CD4-positive, alpha-beta T cell (primary cell): ENCODE results near the gene CENPL. TPM values are rescaled to one million over a fixed set of nuclear protein-coding genes. Genes with fewer than 3 reads are reported as not detected.
"Not testable (repeated sequence)": the region's sequence is repeated elsewhere in the genome, so short reads cannot be mapped to it uniquely, and the experiment has no call there.

Source experiments
- ATAC-seq: fragments of 200-7000 bp; cut with Tn5 transposase; one replicate; pipeline ENCODE4 v1.10.0; 2022; ENCODE audit warnings: mild to moderate bottlenecking; ENCODE audit not compliant: poor library complexity
- CTCF ChIA-PET: fragments of 350-600 bp; sonication (Branson Sonifier 250); formaldehyde crosslinking; loops from one replicate; lab custom pipeline; 2021; ENCODE audit warnings: antibody characterized with exemption, inconsistent platforms; lab: Charles Lee
- POLR2A ChIA-PET: fragments of 350-600 bp; sonication (Branson Sonifier 250); formaldehyde crosslinking; loops from one replicate; lab custom pipeline; 2021; ENCODE audit warnings: antibody characterized with exemption, inconsistent platforms; lab: Charles Lee
- DNase-seq, 14 experiments: peaks; one replicate each; pipeline ENCODE4 v3.0.0-alpha.2; 2013 to 2020; ENCODE audit warnings: mixed read lengths in 2 of 14
- H3K27ac ChIP-seq, 2 donors: one replicate each; pipeline versions ENCODE4 v1.5.1 to v1.7.0; 2013; ENCODE audit warnings: low read length in 2 of 2, low read depth in 1 of 2, mild to moderate bottlenecking in 1 of 2
- H3K27me3 ChIP-seq, 2 experiments: 1 replicate in 1 of 2; 2 replicates in 1 of 2; pipeline versions ENCODE4 v1.6.1 to v1.7.0; 2013; ENCODE audit warnings: low read length in 2 of 2, control low read depth in 1 of 2, mild to moderate bottlenecking in 1 of 2, moderate library complexity in 1 of 2; ENCODE audit not compliant: insufficient read depth in 2 of 2, control insufficient read depth in 1 of 2
- H3K36me3 ChIP-seq: one replicate; pipeline ENCODE4 v1.6.1; 2013; ENCODE audit warnings: low read length, control low read depth; ENCODE audit not compliant: insufficient read depth
- H3K4me1 ChIP-seq: one replicate; pipeline ENCODE4 v1.6.1; 2013; ENCODE audit warnings: low read length, control low read depth; ENCODE audit not compliant: insufficient read depth
- H3K4me3 ChIP-seq: one replicate; pipeline ENCODE4 v1.5.1; 2013; ENCODE audit warnings: mild to moderate bottlenecking, low read length, moderate library complexity
- H3K9me3 ChIP-seq, 2 experiments: 1 replicate in 1 of 2; 2 replicates in 1 of 2; pipeline versions ENCODE4 v1.6.1 to v1.7.0; 2013; ENCODE audit warnings: low read length in 2 of 2, mild to moderate bottlenecking in 2 of 2, control low read depth in 1 of 2, moderate library complexity in 1 of 2; ENCODE audit not compliant: control insufficient read depth in 1 of 2, insufficient read depth in 1 of 2
- H3K27ac Mint-ChIP-seq: one replicate; pipeline ENCODE4 v1.8.0; 2020; ENCODE audit warnings: mixed read lengths
- H3K27me3 Mint-ChIP-seq: one replicate; pipeline ENCODE4 v1.8.0; 2021; ENCODE audit warnings: mixed read lengths
- H3K36me3 Mint-ChIP-seq: one replicate; pipeline ENCODE4 v1.8.0; 2021; ENCODE audit warnings: low read depth, mixed read lengths
- H3K4me1 Mint-ChIP-seq: one replicate; pipeline ENCODE4 v1.8.0; 2021; ENCODE audit warnings: low read depth, mixed read lengths
- H3K4me3 Mint-ChIP-seq: one replicate; pipeline ENCODE4 v1.8.0; 2020; ENCODE audit warnings: mild to moderate bottlenecking, mixed read lengths
- H3K9me3 Mint-ChIP-seq: one replicate; pipeline ENCODE4 v1.8.0; 2020; ENCODE audit warnings: mixed read lengths
- intact Hi-C, 2 experiments: fragments of 100-400 bp; cut with DNase I in 1 of 2; cut with micrococcal nuclease in 1 of 2; formaldehyde crosslinking; loops; one replicate each; pipeline versions ENCODE4 v1.15.1 to v1.9.0; 2023 to 2025; cut with DNase I, micrococcal nuclease
- total RNA-seq, 174 experiments: library from RNA in 2 of 174; stranded (reverse) in 2 of 174; gene quantifications; one replicate each; pipeline ENCODE4 v1.2.3 and lab custom pipeline; 2021 to 2026
- TF ChIP-seq, protein P1 (sequence below): fragments of 200-600 bp; IDR thresholded peaks from one replicate; pipeline ENCODE4 v1.8.0; 2022; ENCODE audit warnings: antibody characterized with exemption, mild to moderate bottlenecking

CENPL gene
- total RNA-seq, 2 experiments from 2014 or later, result 3.8 to 4.7 TPM

DNA sequence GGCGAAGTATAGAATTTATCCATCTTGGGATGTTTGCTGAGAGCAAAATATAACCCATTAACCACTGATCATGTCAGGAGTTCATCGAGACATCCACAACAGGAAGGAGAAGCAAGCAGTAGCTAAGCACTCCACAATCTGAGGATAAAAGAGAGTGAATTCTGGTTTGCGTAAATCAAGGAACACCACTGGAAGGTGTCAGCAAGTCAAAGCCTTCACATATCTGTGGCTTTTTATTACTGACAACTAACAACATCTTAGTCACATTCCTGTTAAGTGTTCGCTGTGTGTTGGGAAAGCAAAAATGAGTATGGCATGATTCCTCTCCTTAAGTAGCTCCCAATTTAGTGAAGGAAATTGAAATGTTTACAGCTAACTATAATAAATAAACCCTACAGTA lies 44.7 kb downstream of the CENPL start:
- Histone ChIP-seq H3K27me3 (no peaks in the 10 kb centered on the region), H3K9me3 (no peaks in the 10 kb centered on the region), H3K4me3 (no peak overlapping the region), H3K36me3 (peaks cover 79% of the 10 kb centered on the region), H3K27ac (no peak overlapping the region), H3K4me1 (no peaks in the 10 kb centered on the region)
- Mint-ChIP-seq H3K9me3 (no peaks in the 10 kb centered on the region), H3K4me1 (no peaks in the 10 kb centered on the region), H3K36me3 (peaks cover 89% of the 10 kb centered on the region), H3K27ac (no peak overlapping the region), H3K27me3 (no peaks in the 10 kb centered on the region), H3K4me3 (no peak overlapping the region)
- POLR2A ChIA-PET, result no interaction called here
- DNase-seq, result no peak
- intact Hi-C loops, result no loop called here
- CTCF ChIA-PET, result interaction anchor here (1.1 kb wide), 1 partner anchor 15 kb away, joined by 3 read pairs; no protein-coding TSS in a partner anchor
- ATAC-seq, result no peak
- TF ChIP-seq, protein P1, sequence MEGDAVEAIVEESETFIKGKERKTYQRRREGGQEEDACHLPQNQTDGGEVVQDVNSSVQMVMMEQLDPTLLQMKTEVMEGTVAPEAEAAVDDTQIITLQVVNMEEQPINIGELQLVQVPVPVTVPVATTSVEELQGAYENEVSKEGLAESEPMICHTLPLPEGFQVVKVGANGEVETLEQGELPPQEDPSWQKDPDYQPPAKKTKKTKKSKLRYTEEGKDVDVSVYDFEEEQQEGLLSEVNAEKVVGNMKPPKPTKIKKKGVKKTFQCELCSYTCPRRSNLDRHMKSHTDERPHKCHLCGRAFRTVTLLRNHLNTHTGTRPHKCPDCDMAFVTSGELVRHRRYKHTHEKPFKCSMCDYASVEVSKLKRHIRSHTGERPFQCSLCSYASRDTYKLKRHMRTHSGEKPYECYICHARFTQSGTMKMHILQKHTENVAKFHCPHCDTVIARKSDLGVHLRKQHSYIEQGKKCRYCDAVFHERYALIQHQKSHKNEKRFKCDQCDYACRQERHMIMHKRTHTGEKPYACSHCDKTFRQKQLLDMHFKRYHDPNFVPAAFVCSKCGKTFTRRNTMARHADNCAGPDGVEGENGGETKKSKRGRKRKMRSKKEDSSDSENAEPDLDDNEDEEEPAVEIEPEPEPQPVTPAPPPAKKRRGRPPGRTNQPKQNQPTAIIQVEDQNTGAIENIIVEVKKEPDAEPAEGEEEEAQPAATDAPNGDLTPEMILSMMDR, result no peak

DNA sequence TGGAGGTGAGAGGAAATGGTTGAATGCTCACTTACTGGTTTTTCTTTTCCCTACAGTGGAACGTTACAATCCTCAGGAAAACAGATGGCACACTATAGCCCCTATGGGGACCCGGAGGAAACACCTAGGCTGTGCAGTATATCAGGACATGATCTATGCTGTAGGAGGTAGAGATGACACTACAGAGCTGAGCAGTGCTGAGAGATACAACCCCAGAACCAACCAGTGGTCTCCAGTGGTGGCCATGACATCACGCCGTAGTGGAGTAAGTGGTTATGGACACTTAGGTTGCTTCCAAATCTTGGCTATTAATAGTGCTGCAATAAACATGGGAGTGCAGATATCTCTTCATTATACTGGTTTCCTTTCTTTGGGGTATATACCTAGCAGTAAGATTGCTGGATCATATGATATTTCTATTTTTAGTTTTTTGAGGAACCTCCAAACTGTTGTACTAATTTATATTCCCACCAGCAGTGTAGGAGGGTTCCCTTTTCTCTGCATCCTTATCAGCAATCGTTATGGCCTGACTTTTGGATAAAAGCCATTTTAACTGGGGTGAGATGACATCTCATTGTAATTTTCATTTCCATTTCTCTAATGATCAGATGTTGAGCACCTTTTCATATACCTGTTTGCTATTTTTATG lies 49.0 kb downstream of the CENPL start:
- TF ChIP-seq, protein P1, result no peak
- CTCF ChIA-PET, result no interaction called here
- H3K36me3 ChIP-seq, result peaks cover 48% of the 10 kb centered on the region
- Mint-ChIP-seq H3K27me3 (no peaks in the 10 kb centered on the region), H3K9me3 (no peaks in the 10 kb centered on the region), H3K4me3 (no peak overlapping the region), H3K36me3 (peaks cover 87% of the 10 kb centered on the region), H3K27ac (peak overlapping the region; percentile 57), H3K4me1 (no peaks in the 10 kb centered on the region)
- intact Hi-C loops, result no loop called here
- H3K27me3 ChIP-seq, result no peaks in the 10 kb centered on the region
- H3K9me3 ChIP-seq, result no peaks in the 10 kb centered on the region
- H3K27ac ChIP-seq, result no peak overlapping the region
- POLR2A ChIA-PET, result no interaction called here
- ATAC-seq (no peak), DNase-seq (no peak)
- no peaks in the 10 kb centered on the region for H3K4me1 ChIP-seq
- H3K4me3 ChIP-seq, result no peak overlapping the region

DNA sequence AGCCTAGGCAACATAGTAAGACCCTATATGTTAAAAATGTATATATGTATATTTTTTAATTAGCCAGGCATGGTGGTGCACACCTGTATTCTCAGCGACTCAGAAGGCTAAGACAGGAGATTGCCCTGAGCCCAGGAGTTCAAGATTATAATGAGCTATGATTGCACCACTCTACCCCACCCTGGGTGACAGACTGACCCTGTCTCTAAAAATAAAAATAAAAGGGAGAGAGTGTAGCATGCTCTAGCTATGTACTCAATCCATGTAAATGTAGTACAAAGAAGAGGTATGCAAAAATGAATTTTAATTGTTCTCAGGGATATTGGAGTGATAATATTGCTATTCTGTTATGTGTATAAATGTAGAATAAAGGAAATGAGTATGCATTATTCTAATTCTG lies 53.1 kb downstream of the CENPL start:
- Mint-ChIP-seq H3K9me3 (no peaks in the 10 kb centered on the region), H3K4me1 (peaks cover 19% of the 10 kb centered on the region), H3K4me3 (no peak overlapping the region), H3K36me3 (peaks cover 78% of the 10 kb centered on the region), H3K27me3 (no peaks in the 10 kb centered on the region), H3K27ac (peak overlapping the region; percentile 65)
- CTCF ChIA-PET, result no interaction called here
- no peak for DNase-seq
- no peaks in the 10 kb centered on the region for H3K9me3 ChIP-seq
- intact Hi-C loops, result no loop called here
- peaks cover 32% of the 10 kb centered on the region for H3K36me3 ChIP-seq
- no peaks in the 10 kb centered on the region for H3K27me3 ChIP-seq
- no peak for ATAC-seq
- H3K4me1 ChIP-seq, result no peaks in the 10 kb centered on the region
- no peak overlapping the region for H3K4me3 ChIP-seq
- no peak overlapping the region for H3K27ac ChIP-seq
- TF ChIP-seq, protein P1, result no peak
- POLR2A ChIA-PET, result no interaction called here

DNA sequence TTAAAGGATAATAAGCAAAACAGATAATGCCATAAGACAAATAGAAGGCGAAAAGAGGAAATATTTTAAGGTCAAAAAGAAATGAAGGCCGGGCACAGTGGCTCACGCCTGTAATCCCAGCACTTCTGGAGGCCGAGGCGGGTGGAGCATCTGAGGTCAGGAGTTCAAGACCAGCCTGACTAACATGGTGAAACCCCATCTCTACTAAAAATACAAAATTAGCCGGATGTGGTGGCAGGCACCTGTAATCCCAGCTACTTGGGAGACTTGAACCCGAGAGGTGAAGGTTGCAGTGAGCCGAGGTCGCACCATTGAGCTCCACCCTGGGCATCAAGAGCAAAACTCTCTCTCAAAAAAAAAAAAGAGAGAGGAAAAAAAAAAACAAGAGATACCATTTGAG lies 54.4 kb downstream of the CENPL start:
- H3K27me3 ChIP-seq, POLR2A ChIA-PET, ATAC-seq, H3K27ac ChIP-seq, H3K4me1 ChIP-seq, H3K9me3 ChIP-seq, intact Hi-C loops, H3K4me3 Mint-ChIP-seq, H3K27me3 Mint-ChIP-seq, H3K4me3 ChIP-seq, H3K9me3 Mint-ChIP-seq: not testable (repeated sequence)
- peak overlapping the region; percentile 43 for H3K27ac Mint-ChIP-seq
- CTCF ChIA-PET, result interaction anchor here (1.0 kb wide), 1 partner anchor 294 kb away, joined by 4 read pairs; the partner anchor contains the start of gene PRDX6
- peaks cover 19% of the 10 kb centered on the region for H3K4me1 Mint-ChIP-seq
- H3K36me3 ChIP-seq, result peaks cover 26% of the 10 kb centered on the region
- peak in 1 of 14 experiments; percentile 11 for DNase-seq
- peaks cover 78% of the 10 kb centered on the region for H3K36me3 Mint-ChIP-seq
